IMR-90 (cell line): ENCODE measurements around the gene OR52I1. TPM values are rescaled to one million over a fixed set of nuclear protein-coding genes. Genes with fewer than 3 reads are reported as not detected.

Source experiments
- ATAC-seq: fragments of 200-7000 bp; cut with Tn5 transposase; 2 replicates; pipeline ENCODE4 v1.9.1; 2020; ENCODE audit warnings: low read depth, mild to moderate bottlenecking, moderate library complexity
- BruUV-seq: library from RNA; stranded (reverse); fragments of 400-500 nt; replicated peaks from 2 replicates; lab custom pipeline; 2021; lab: Mats Ljungman, UMichigan
- CTCF ChIA-PET: fragments of 300-600 bp; formaldehyde crosslinking; extraction: SDS; loops from one replicate; lab custom pipeline; 2021; ENCODE audit warnings: antibody characterized with exemption; lab: Yijun Ruan, JAX
- POLR2A ChIA-PET: fragments of 300-600 bp; sonication (Branson Sonifier 250); formaldehyde crosslinking; loops from one replicate; lab custom pipeline; 2022; ENCODE audit warnings: antibody characterized with exemption; ENCODE audit not compliant: unreplicated experiment; lab: Charles Lee
- DNase-seq: peaks from one replicate; pipeline ENCODE4 v3.0.0; 2013
- H2AFZ ChIP-seq: replicated peaks from 2 replicates; pipeline ENCODE3; 2013; ENCODE audit warnings: low read length, mild to moderate bottlenecking; ENCODE audit not compliant: poor library complexity
- H2AK5ac ChIP-seq: 2 replicates; pipeline ENCODE4 v1.6.1; 2013; ENCODE audit warnings: low read depth, low read length, inconsistent platforms
- H2AK9ac ChIP-seq: replicated peaks from 2 replicates; pipeline ENCODE3; 2013; ENCODE audit warnings: mild to moderate bottlenecking, low read depth, low read length, moderate library complexity; ENCODE audit not compliant: poor library complexity
- H2BK120ac ChIP-seq: 2 replicates; pipeline ENCODE4 v1.6.1; 2013; ENCODE audit warnings: low read depth, low read length, inconsistent platforms
- H2BK15ac ChIP-seq: 3 replicates; pipeline ENCODE4 v1.6.1; 2013; ENCODE audit warnings: low read depth, low read length, inconsistent platforms
- H2BK20ac ChIP-seq: 2 replicates; pipeline ENCODE4 v1.6.1; 2013; ENCODE audit warnings: low read depth, mild to moderate bottlenecking, inconsistent platforms, low read length, moderate library complexity
- H2BK5ac ChIP-seq: 2 replicates; pipeline ENCODE4 v1.6.1; 2013; ENCODE audit warnings: mild to moderate bottlenecking, low read depth, low read length, inconsistent platforms; ENCODE audit not compliant: poor library complexity, severe bottlenecking
- H3K14ac ChIP-seq: replicated peaks from 2 replicates; pipeline ENCODE4 v1.6.1; 2013; ENCODE audit warnings: low read depth, low read length, inconsistent platforms
- H3K18ac ChIP-seq: 2 replicates; pipeline ENCODE4 v1.6.1; 2013; ENCODE audit warnings: low read depth, low read length, control low read depth
- H3K23ac ChIP-seq: 2 replicates; pipeline ENCODE4 v1.6.1; 2013; ENCODE audit warnings: low read depth, low read length, inconsistent platforms
- H3K27ac ChIP-seq: 2 replicates; pipeline ENCODE4 v1.5.1; 2013; ENCODE audit warnings: mild to moderate bottlenecking, control low read depth, low read length; ENCODE audit not compliant: insufficient read depth
- H3K27me3 ChIP-seq: 2 replicates; pipeline ENCODE4 v1.6.1; 2013; ENCODE audit warnings: low read length; ENCODE audit not compliant: control insufficient read depth, insufficient read depth
- H3K36me3 ChIP-seq: 2 replicates; pipeline ENCODE4 v1.6.1; 2013; ENCODE audit warnings: low read length, mixed read lengths; ENCODE audit not compliant: control insufficient read depth, insufficient read depth
- H3K4ac ChIP-seq: 2 replicates; pipeline ENCODE4 v1.6.1; 2013; ENCODE audit warnings: low read depth, low read length, inconsistent platforms
- H3K4me1 ChIP-seq: 2 replicates; pipeline ENCODE4 v1.6.1; 2013; ENCODE audit warnings: low read length, mixed read lengths; ENCODE audit not compliant: control insufficient read depth, insufficient read depth
- H3K4me2 ChIP-seq: 2 replicates; pipeline ENCODE4 v1.6.1; 2013; ENCODE audit warnings: low read depth, mild to moderate bottlenecking, control low read depth, low read length, moderate library complexity
- H3K4me3 ChIP-seq: 2 replicates; pipeline ENCODE4 v1.5.1; 2013; ENCODE audit warnings: low read depth, mild to moderate bottlenecking, control low read depth, low read length, moderate library complexity; ENCODE audit not compliant: insufficient read depth
- H3K56ac ChIP-seq: 2 replicates; pipeline ENCODE4 v1.6.1; 2013; ENCODE audit warnings: low read length, inconsistent platforms; ENCODE audit not compliant: insufficient read depth; ENCODE audit errors: extremely low read depth
- H3K79me1 ChIP-seq, 2 experiments: 2 replicates each; pipeline ENCODE4 v1.6.1; 2013; ENCODE audit warnings: low read length in 2 of 2, inconsistent platforms in 1 of 2, low read depth in 1 of 2
- H3K9ac ChIP-seq: 2 replicates; pipeline ENCODE4 v1.6.1; 2013; ENCODE audit warnings: low read depth, low read length, control low read depth
- H3K9me1 ChIP-seq: 2 replicates; pipeline ENCODE4 v1.6.1; 2013; ENCODE audit warnings: low read length, inconsistent platforms; ENCODE audit not compliant: insufficient read depth
- H3K9me3 ChIP-seq: 2 replicates; pipeline ENCODE4 v1.6.1; 2013; ENCODE audit warnings: low read length; ENCODE audit not compliant: control insufficient read depth, insufficient read depth
- H4K20me1 ChIP-seq: 2 replicates; pipeline ENCODE4 v1.6.1; 2013; ENCODE audit warnings: low read length, inconsistent platforms; ENCODE audit not compliant: insufficient read depth
- H4K5ac ChIP-seq: 2 replicates; pipeline ENCODE4 v1.6.1; 2013; ENCODE audit warnings: mild to moderate bottlenecking, low read depth, low read length, control low read depth
- H4K8ac ChIP-seq, 2 experiments: 2 replicates each; pipeline ENCODE4 v1.6.1; 2013; ENCODE audit warnings: low read depth in 2 of 2, low read length in 2 of 2, control low read depth in 1 of 2, inconsistent platforms in 1 of 2
- H4K91ac ChIP-seq: 2 replicates; pipeline ENCODE4 v1.6.1; 2013; ENCODE audit warnings: low read depth, low read length, inconsistent platforms; ENCODE audit not compliant: insufficient read depth
- BHLHE40 ChIP-seq: fragments of 150-350 bp; IDR thresholded peaks from 2 replicates; pipeline ENCODE4 v1.6.1; 2016; ENCODE audit warnings: mild to moderate bottlenecking, low read depth, low read length
- CEBPB ChIP-seq: IDR thresholded peaks from 2 replicates; pipeline ENCODE4 v1.6.1; 2012; ENCODE audit warnings: low read depth, low read length, improper control_type of control experiment
- FOS ChIP-seq: fragments of 150-350 bp; IDR thresholded peaks from 2 replicates; pipeline ENCODE4 v1.6.1; 2016; ENCODE audit warnings: low read depth, low read length
- MAFK ChIP-seq: IDR thresholded peaks from 2 replicates; pipeline ENCODE4 v1.6.1; 2012; ENCODE audit warnings: low read depth, low read length, improper control_type of control experiment
- MAZ ChIP-seq: IDR thresholded peaks from 2 replicates; pipeline ENCODE4 v1.6.1; 2012; ENCODE audit warnings: low read depth, mild to moderate bottlenecking, low read length, improper control_type of control experiment, moderate library complexity, borderline replicate concordance
- MXI1 ChIP-seq: IDR thresholded peaks from 2 replicates; pipeline ENCODE4 v1.6.1; 2012; ENCODE audit warnings: low read depth, mild to moderate bottlenecking, low read length, moderate library complexity, borderline replicate concordance
- NFE2L2 ChIP-seq: fragments of 150-350 bp; IDR thresholded peaks from 2 replicates; pipeline ENCODE4 v1.6.1; 2016; ENCODE audit warnings: low read depth, mild to moderate bottlenecking, low read length
- RAD21 ChIP-seq: IDR thresholded peaks from 2 replicates; pipeline ENCODE4 v1.6.1; 2012; ENCODE audit warnings: low read length, improper control_type of control experiment
- RFX5 ChIP-seq: IDR thresholded peaks from 2 replicates; pipeline ENCODE4 v1.8.0; 2012; ENCODE audit warnings: low read depth, mild to moderate bottlenecking, low read length, moderate library complexity
- SMC3 ChIP-seq: fragments of 150-350 bp; IDR thresholded peaks from 2 replicates; pipeline ENCODE4 v1.6.1; 2016; ENCODE audit warnings: low read depth, mild to moderate bottlenecking, antibody characterized with exemption, low read length, moderate library complexity
- USF2 ChIP-seq: fragments of 150-350 bp; IDR thresholded peaks from 2 replicates; pipeline ENCODE4 v1.6.1; 2017; ENCODE audit warnings: mild to moderate bottlenecking, antibody characterized with exemption, low read length, low read depth
- WGBS, 2 experiments: methylation state at CpG; one replicate each; pipeline versions ENCODE4 v1.1.5 to v1.1.7; 2013; ENCODE audit warnings: missing lambda C conversion rate in 2 of 2; ENCODE audit not compliant: insufficient read length in 1 of 2; ENCODE audit errors: extremely low coverage in 2 of 2; 5-methylcytosine and 5-hydroxymethylcytosine counted together
- dilution Hi-C: fragments of 300-500 bp; cut with HindIII; formaldehyde crosslinking; loops from one replicate; pipeline ENCODE4 v1.14.3; 2018; ENCODE audit warnings: low sequenced_read_pairs; ENCODE audit not compliant: unreplicated experiment
- in situ Hi-C: fragments of 300-500 bp; cut with MboI; formaldehyde crosslinking; loops from 3 replicates; pipeline ENCODE4 v1.14.3; 2019; ENCODE audit warnings: low sequenced_read_pairs, inconsistent platforms, mixed read lengths
- intact Hi-C: fragments of 100-400 bp; cut with micrococcal nuclease; formaldehyde crosslinking; loops from 2 replicates; pipeline ENCODE4 v1.10.0; 2022
- polyA plus RNA-seq, 3 experiments: library from polyadenylated mRNA; depleted of rRNA; stranded (reverse); fragments of >200 nt; gene quantifications; 2 replicates each; pipeline ENCODE4 v1.2.3, GENCODE V29; 2012; ENCODE audit warnings: low replicate concordance in 1 of 3
- total RNA-seq: library from RNA; depleted of rRNA; stranded (reverse); fragments of >200 nt; gene quantifications from 2 replicates; pipeline ENCODE4 v1.2.3, GENCODE V29; 2012
- TF ChIP-seq, protein P1 (sequence below): fragments of 150-350 bp; IDR thresholded peaks from 2 replicates; pipeline ENCODE4 v1.6.1; 2016; ENCODE audit warnings: low read depth, mild to moderate bottlenecking, low read length, moderate library complexity, borderline replicate concordance

The OR52I1 gene
- total and polyA plus RNA-seq, 2 of the 4 experiments (the other 2 are of a cell fraction), result not detected

- DNase-seq, result no peak
- Histone ChIP-seq H2AK5ac (no peak overlapping the region), H2BK120ac (no peak overlapping the region), H3K79me1 (no peaks in the 10 kb centered on the region), H3K23ac (no peak overlapping the region), H3K9me1 (no peaks in the 10 kb centered on the region), H4K20me1 (no peaks in the 10 kb centered on the region), H4K5ac (no peak overlapping the region), H3K4me3 (no peak overlapping the region), H3K27ac (no peak overlapping the region), H4K91ac (no peak overlapping the region), H3K4me2 (no peak overlapping the region), H3K9ac (no peak overlapping the region), H2BK5ac (no peak overlapping the region), H2BK20ac (no peak overlapping the region), H3K27me3 (no peaks in the 10 kb centered on the region), H2AFZ (no peak overlapping the region), H3K9me3 (no peaks in the 10 kb centered on the region), H4K8ac (no peak overlapping the region), H3K18ac (no peak overlapping the region), H3K14ac (no peak overlapping the region), H3K36me3 (no peaks in the 10 kb centered on the region), H3K56ac (no peak overlapping the region), H2BK15ac (no peak overlapping the region), H3K4ac (no peak overlapping the region), H3K4me1 (no peaks in the 10 kb centered on the region), H2AK9ac (no peak overlapping the region)
- no CpG with 5 or more reads among the region's 4 CpGs for WGBS, 2 experiments
- CTCF ChIA-PET, result no interaction called here
- TF ChIP-seq BHLHE40 (no peak), CEBPB (no peak), USF2 (no peak), SMC3 (no peak), NFE2L2 (no peak), RAD21 (no peak), FOS (no peak), MAFK (no peak), MXI1 (no peak), RFX5 (no peak), MAZ (no peak)
- TF ChIP-seq, protein P1, sequence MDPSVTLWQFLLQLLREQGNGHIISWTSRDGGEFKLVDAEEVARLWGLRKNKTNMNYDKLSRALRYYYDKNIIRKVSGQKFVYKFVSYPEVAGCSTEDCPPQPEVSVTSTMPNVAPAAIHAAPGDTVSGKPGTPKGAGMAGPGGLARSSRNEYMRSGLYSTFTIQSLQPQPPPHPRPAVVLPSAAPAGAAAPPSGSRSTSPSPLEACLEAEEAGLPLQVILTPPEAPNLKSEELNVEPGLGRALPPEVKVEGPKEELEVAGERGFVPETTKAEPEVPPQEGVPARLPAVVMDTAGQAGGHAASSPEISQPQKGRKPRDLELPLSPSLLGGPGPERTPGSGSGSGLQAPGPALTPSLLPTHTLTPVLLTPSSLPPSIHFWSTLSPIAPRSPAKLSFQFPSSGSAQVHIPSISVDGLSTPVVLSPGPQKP, result no peak
- in situ Hi-C loops (no loop called here), dilution Hi-C loops (no loop called here), intact Hi-C loops (no loop called here)
- ATAC-seq, result no peak
- POLR2A ChIA-PET, result no interaction called here
- BruUV-seq, result no TSS peak
These were observed 50.4 kb downstream of the OR52I1 start for GRCh38 chr11:4644233-4644632.
